Stimulated activated naive B cell treated with anti-CD40 and anti-IgM and Interleukin-4, amounts not matched to agents 10 μg/mL and 1 μg/mL and 100 μg/mL, for 72 hours (primary cell): ENCODE results near the gene RGP1.

Experiments used
- ATAC-seq, 2 donors: fragments of 150-1000 bp; cut with Tn5 transposase; replicated peaks; 2 replicates each; pipeline ENCODE4 v1.10.0; 2021; ENCODE audit warnings: moderate library complexity in 1 of 2
- DNase-seq: peaks from one replicate; pipeline ENCODE4 v3.0.0; 2021
- H3K27ac Mint-ChIP-seq: one replicate; pipeline ENCODE4 v1.8.0; 2022; ENCODE audit warnings: mild to moderate bottlenecking, mixed read lengths
- H3K27me3 Mint-ChIP-seq, 2 donors: one replicate each; pipeline ENCODE4 v1.8.0; 2022; ENCODE audit warnings: mixed read lengths in 2 of 2
- H3K36me3 Mint-ChIP-seq, 2 donors: one replicate each; pipeline ENCODE4 v1.8.0; 2022; ENCODE audit warnings: mixed read lengths in 2 of 2, mild to moderate bottlenecking in 1 of 2
- H3K4me1 Mint-ChIP-seq, 2 donors: one replicate each; pipeline ENCODE4 v1.8.0; 2022; ENCODE audit warnings: mixed read lengths in 2 of 2, mild to moderate bottlenecking in 1 of 2
- H3K4me3 Mint-ChIP-seq, 2 donors: one replicate each; pipeline ENCODE4 v1.8.0; 2022; ENCODE audit warnings: mild to moderate bottlenecking in 2 of 2, mixed read lengths in 2 of 2, moderate library complexity in 1 of 2
- H3K9me3 Mint-ChIP-seq, 2 donors: one replicate each; pipeline ENCODE4 v1.8.0; 2022; ENCODE audit warnings: mixed read lengths in 2 of 2, mild to moderate bottlenecking in 1 of 2

The RGP1 gene

GRCh38 chr9:35801328-35802128, 52.4 kb downstream of the RGP1 start:
- ATAC-seq = no peak
- Mint-ChIP-seq H3K36me3 (peaks cover 31 to 47% of the 10 kb centered on the region in 2 donors), H3K27ac (no peak overlapping the region), H3K4me1 (peaks cover 5 to 6% of the 10 kb centered on the region in 2 donors), H3K4me3 (no peak overlapping the region), H3K9me3 (no peaks in the 10 kb centered on the region), H3K27me3 (no peaks in the 10 kb centered on the region)
- no peak for DNase-seq

- ATAC-seq = no peak
- Mint-ChIP-seq H3K36me3 (peaks cover 33 to 48% of the 10 kb centered on the region in 2 donors), H3K4me1 (peaks cover 2 to 6% of the 10 kb centered on the region in 2 donors), H3K27ac (no peak overlapping the region), H3K27me3 (no peaks in the 10 kb centered on the region), H3K9me3 (no peaks in the 10 kb centered on the region), H3K4me3 (no peak overlapping the region)
- DNase-seq = no peak
These were observed 57.0 kb downstream of the RGP1 start for GRCh38 chr9:35806101-35806500.
